Peyer's patch (tissue), 4 donors: ENCODE data around the gene SPIB. TPM values are rescaled to one million over a fixed set of nuclear protein-coding genes. Genes with fewer than 3 reads are reported as not detected.

Source experiments
- DNase-seq, 3 donors: peaks; one replicate each; pipeline ENCODE4 v3.0.0-alpha.2; 2017 to 2019
- H3K27ac ChIP-seq, 4 donors: fragments of 200-600 bp; sonication (generic); one replicate each; pipeline ENCODE4 v1.5.1; 2016 to 2019
- H3K27me3 ChIP-seq, 2 donors: fragments of 200-600 bp; sonication (generic); one replicate each; pipeline ENCODE4 v1.5.1; 2019
- H3K36me3 ChIP-seq, 3 donors: fragments of 200-600 bp; sonication (generic); one replicate each; pipeline ENCODE4 v1.5.1; 2016 to 2019
- H3K4me1 ChIP-seq, 4 donors: fragments of 200-600 bp; sonication (generic); one replicate each; pipeline ENCODE4 v1.5.1; 2016 to 2019
- H3K4me3 ChIP-seq, 4 donors: fragments of 200-600 bp; sonication (generic); 1 replicate in 3 of 4; 2 replicates in 1 of 4; pipeline ENCODE4 v1.5.1; 2016 to 2019; ENCODE audit warnings: mild to moderate bottlenecking in 1 of 4
- H3K9me3 ChIP-seq, 4 donors: fragments of 200-600 bp; sonication (generic); one replicate each; pipeline ENCODE4 v1.5.1; 2016 to 2019; ENCODE audit warnings: mild to moderate bottlenecking in 1 of 4
- POLR2A ChIP-seq, 2 donors: fragments of 450-650 bp; IDR thresholded peaks; one replicate each; pipeline ENCODE4 v1.5.1; 2017; ENCODE audit warnings: antibody characterized with exemption in 2 of 2, mild to moderate bottlenecking in 2 of 2, moderate library complexity in 2 of 2
- total RNA-seq, 4 donors: library from RNA; depleted of rRNA; stranded (reverse); fragments of >200 nt; gene quantifications; one replicate each; pipeline ENCODE4 v1.1.0, GENCODE V29; 2016
- TF ChIP-seq, protein P1 (sequence below), 6 experiments: fragments of 450-650 bp in 4 of 6; fragments of 200-600 bp in 2 of 6; sonication (generic) in 1 of 6; IDR thresholded peaks; one replicate each; pipeline ENCODE4 v1.5.1; 2017 to 2019; ENCODE audit warnings: antibody characterized with exemption in 6 of 6, mild to moderate bottlenecking in 3 of 6, moderate library complexity in 1 of 6

The SPIB gene
- total RNA-seq, 4 donors from 2014 or later: 20.3 to 62.7 (median 24.4) TPM

DNA sequence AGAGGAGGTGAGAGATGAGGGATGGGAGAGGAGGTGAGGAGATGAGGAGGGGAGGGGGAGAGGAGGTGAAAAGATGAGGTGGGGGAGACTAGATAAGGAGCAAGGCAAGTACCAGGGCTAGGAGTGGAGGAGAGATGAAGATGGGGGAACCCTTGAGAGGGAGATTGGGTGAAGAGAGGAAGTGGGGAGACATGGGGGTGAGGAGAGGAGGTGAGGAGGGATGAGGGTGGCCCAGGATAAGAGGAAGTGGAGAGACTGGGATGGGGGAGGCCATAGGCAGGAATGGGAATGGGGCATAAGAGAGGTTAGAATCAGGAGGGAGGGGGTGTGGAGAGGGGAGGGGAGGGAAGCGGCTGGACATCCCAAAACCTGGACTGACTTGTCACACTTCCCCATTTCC, 40.9 kb downstream of the SPIB start:
- no peak for DNase-seq
- no peaks in the 10 kb centered on the region for H3K27me3 ChIP-seq
- H3K4me3 ChIP-seq: no peak overlapping the region
- peaks cover 0 to 7% (median 0%) of the 10 kb centered on the region in 4 donors for H3K4me1 ChIP-seq
- TF ChIP-seq, protein P1, sequence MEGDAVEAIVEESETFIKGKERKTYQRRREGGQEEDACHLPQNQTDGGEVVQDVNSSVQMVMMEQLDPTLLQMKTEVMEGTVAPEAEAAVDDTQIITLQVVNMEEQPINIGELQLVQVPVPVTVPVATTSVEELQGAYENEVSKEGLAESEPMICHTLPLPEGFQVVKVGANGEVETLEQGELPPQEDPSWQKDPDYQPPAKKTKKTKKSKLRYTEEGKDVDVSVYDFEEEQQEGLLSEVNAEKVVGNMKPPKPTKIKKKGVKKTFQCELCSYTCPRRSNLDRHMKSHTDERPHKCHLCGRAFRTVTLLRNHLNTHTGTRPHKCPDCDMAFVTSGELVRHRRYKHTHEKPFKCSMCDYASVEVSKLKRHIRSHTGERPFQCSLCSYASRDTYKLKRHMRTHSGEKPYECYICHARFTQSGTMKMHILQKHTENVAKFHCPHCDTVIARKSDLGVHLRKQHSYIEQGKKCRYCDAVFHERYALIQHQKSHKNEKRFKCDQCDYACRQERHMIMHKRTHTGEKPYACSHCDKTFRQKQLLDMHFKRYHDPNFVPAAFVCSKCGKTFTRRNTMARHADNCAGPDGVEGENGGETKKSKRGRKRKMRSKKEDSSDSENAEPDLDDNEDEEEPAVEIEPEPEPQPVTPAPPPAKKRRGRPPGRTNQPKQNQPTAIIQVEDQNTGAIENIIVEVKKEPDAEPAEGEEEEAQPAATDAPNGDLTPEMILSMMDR (IDR thresholded peaks at IDR 0.05): no peak
- TF ChIP-seq POLR2A (IDR thresholded peaks at IDR 0.05): no peak
- H3K27ac ChIP-seq: no peak overlapping the region
- no peaks in the 10 kb centered on the region for H3K36me3 ChIP-seq
- no peaks in the 10 kb centered on the region for H3K9me3 ChIP-seq

DNA sequence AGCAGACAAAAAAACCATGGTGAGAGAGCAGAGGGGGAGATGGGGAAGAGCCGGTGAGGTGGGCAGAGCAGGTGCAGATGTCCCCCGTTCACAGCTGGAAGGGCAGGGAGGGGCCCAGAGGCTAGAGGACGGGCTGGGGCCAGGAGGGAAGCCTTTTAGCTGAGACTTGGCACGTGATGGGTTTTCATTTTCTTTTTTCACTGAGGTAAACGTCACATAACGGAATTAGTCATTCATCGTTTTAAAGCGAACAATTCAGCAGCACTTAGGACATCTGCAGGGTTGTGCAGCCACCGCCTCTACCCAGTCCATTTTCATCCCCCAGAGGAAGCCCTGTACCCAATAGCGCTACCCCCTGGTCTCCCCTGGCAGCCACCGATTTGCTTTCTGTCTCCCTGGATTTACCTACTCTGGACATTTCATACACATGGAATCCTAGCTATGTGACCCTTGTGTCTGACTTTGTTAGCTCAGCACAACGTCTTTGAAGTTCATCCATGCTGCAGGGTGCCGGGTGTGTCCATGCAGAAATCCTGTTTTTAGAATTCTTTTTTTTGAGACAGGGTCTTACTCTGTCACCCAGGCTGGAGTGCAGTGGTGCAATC, 41.5 kb downstream of the SPIB start:
- peak overlapping the region in 1 of 4 donors; percentile 55 for H3K27ac ChIP-seq
- no peak overlapping the region for H3K4me3 ChIP-seq
- no peaks in the 10 kb centered on the region for H3K27me3 ChIP-seq
- H3K4me1 ChIP-seq: peaks cover 0 to 7% (median 0%) of the 10 kb centered on the region in 4 donors
- peak in 1 of 3 donors; percentile 28 for DNase-seq
- H3K36me3 ChIP-seq: no peaks in the 10 kb centered on the region
- H3K9me3 ChIP-seq: no peaks in the 10 kb centered on the region
- TF ChIP-seq, protein P1 (IDR thresholded peaks at IDR 0.05): no peak
- TF ChIP-seq POLR2A (IDR thresholded peaks at IDR 0.05): no peak

DNA sequence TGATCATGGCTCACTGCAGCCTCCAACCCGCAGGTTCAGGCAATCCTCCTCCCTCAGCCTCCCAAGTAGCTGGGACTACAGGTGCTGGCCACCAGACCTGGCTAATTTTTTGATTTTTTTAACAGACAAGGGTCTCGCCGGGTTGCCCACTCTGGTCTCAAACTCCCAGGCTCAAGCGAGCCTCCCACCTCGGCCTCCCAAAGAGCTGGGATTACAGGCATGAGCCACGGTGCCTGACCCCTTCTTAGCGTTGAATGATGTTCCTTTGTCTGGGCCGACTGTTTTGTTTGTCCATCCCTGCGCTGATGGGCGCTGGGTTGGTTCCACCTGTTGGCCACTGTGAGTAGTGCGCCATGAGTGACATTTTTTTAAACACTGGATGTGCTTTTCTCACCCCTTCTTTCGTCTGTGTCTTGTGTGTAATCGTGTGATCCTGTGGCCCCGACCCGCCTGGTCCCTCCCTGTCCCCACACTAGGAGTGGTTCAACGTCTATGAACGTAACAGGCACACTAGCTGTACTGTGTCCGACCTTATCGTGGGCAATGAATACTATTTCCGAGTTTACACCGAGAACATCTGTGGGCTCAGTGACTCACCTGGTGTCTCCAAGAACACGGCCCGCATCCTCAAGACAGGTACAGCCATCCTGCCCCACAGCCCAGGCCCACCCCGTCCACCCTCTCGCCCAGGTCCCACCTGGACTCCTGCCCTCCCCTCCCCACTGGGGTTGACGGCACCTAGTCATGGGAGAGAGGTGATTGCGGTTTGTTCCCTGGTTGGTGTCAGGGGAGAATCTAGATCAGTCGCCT, 42.5 kb downstream of the SPIB start:
- H3K36me3 ChIP-seq: no peaks in the 10 kb centered on the region
- DNase-seq: peak; percentile 67 to 86 (median 76)
- H3K4me3 ChIP-seq: no peak overlapping the region
- H3K27me3 ChIP-seq: no peaks in the 10 kb centered on the region
- H3K9me3 ChIP-seq: no peaks in the 10 kb centered on the region
- peaks cover 0 to 7% (median 0%) of the 10 kb centered on the region in 4 donors for H3K4me1 ChIP-seq
- TF ChIP-seq POLR2A (IDR thresholded peaks at IDR 0.05): no peak
- TF ChIP-seq, protein P1 (IDR thresholded peaks at IDR 0.05): peak; percentile 83 to 93 (median 86)
- peak overlapping the region in 1 of 4 donors; percentile 55 for H3K27ac ChIP-seq

DNA sequence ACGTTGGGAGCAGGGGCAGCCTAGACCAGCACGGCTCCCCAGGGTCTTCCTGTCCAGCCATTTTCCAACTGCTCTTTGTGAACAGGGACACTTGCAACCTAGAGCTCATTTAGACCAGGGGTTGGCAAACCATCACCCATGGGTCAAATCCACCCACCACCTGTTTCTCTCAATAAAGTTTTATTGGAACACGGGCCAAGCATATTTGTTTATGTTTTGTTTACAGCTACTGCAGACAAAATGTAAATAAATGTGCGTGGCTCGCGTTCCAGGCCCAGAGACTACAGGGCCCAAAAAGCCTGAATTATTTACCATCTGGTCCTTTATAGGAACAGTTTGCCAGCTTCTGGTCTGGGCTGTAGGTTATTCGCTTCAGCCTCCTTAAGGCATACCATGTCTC, 44.2 kb downstream of the SPIB start:
- TF ChIP-seq, protein P1 (IDR thresholded peaks at IDR 0.05): no peak
- TF ChIP-seq POLR2A (IDR thresholded peaks at IDR 0.05): no peak
- no peak for DNase-seq
- Histone ChIP-seq H3K9me3 (no peaks in the 10 kb centered on the region), H3K27me3 (no peaks in the 10 kb centered on the region), H3K27ac (no peak overlapping the region), H3K36me3 (no peaks in the 10 kb centered on the region), H3K4me1 (peaks cover 0 to 7% (median 0%) of the 10 kb centered on the region in 4 donors), H3K4me3 (no peak overlapping the region)

DNA sequence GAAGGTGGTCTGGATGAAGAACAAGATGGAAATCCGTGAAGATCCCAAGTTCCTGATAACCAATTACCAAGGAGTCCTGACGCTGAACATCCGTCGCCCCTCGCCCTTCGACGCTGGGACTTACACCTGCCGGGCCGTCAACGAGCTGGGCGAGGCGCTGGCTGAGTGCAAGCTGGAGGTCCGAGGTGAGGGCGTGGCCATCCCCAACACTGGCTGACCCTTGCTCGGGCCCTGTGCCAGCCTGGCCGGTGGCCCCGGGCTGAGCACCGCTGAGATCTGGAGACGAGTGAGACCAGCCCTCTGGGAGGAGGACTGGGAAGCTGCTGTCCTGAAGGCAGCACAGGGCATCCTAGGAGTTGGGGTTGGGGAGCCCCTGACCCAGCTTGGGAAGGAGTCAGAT, 45.6 kb downstream of the SPIB start:
- TF ChIP-seq, protein P1 (IDR thresholded peaks at IDR 0.05): no peak
- no peak for TF ChIP-seq POLR2A (IDR thresholded peaks at IDR 0.05)
- Histone ChIP-seq H3K4me1 (peaks cover 0 to 7% (median 0%) of the 10 kb centered on the region in 4 donors), H3K27ac (no peak overlapping the region), H3K9me3 (no peaks in the 10 kb centered on the region), H3K36me3 (no peaks in the 10 kb centered on the region), H3K27me3 (no peaks in the 10 kb centered on the region), H3K4me3 (no peak overlapping the region)
- DNase-seq: no peak
